ENCODE results near the gene WDR75. TPM values are rescaled to one million over a fixed set of nuclear protein-coding genes. Genes with fewer than 3 reads are reported as not detected.

Gene WDR75
- polyA plus RNA-seq, 4 donors = 11.6 to 37.5 (median 15.6) TPM

DNA sequence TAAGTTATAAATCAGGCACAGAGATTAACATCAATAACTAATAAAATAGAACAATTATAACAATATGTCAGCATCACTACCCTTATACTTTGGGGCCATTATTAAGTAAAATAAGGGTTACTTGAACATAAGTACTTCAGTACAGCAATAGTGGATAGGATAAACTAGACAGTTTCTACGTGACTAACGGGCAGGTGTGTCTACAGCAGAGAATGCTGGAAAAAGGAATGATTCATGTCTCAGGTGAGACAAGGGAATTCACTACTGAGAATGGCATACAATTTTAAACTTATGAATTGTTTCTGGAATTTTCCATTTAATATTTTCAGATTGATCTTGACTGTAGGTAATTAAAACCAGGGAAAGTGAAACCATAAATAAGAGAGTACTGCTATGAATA, 5.5 kb downstream of the WDR75 start:
- no peak overlapping the region for H3K27ac ChIP-seq (ENCODE audit: low read depth in 1 of 3, low read length in 2 of 3)
- H3K9me3 ChIP-seq (ENCODE audit: control insufficient read depth in 2 of 2, insufficient read depth in 1 of 2, low read depth in 1 of 2, low read length in 1 of 2) = no peaks in the 10 kb centered on the region
- H3K36me3 ChIP-seq (ENCODE audit: control insufficient read depth in 3 of 3, insufficient read depth in 2 of 3, low read depth in 1 of 3, low read length in 3 of 3) = peaks cover 2 to 4% (median 4%) of the 10 kb centered on the region in 3 donors
- no peak overlapping the region for H3K4me3 ChIP-seq (ENCODE audit: low read depth in 1 of 3, low read length in 3 of 3)
- no peaks in the 10 kb centered on the region for H3K27me3 ChIP-seq (ENCODE audit: control insufficient read depth in 3 of 3, insufficient read depth in 3 of 3, low read length in 3 of 3)
- peaks cover 2 to 16% (median 9%) of the 10 kb centered on the region in 3 donors for H3K4me1 ChIP-seq (ENCODE audit: control insufficient read depth in 3 of 3, insufficient read depth in 2 of 3, low read depth in 1 of 3, low read length in 2 of 3)
- FAIRE-seq = no peak
- DNase-seq = no peak
- WGBS, 3 donors = 75 to 80% (median 80%) methylated on average over 2 of the region's 2 CpGs

GRCh38 chr2:189454009-189454408, 12.7 kb downstream of the WDR75 start:
- FAIRE-seq (no peak), DNase-seq (no peak)
- no peaks in the 10 kb centered on the region for H3K9me3 ChIP-seq (ENCODE audit: control insufficient read depth in 2 of 2, insufficient read depth in 1 of 2, low read depth in 1 of 2, low read length in 1 of 2)
- no peaks in the 10 kb centered on the region for H3K4me1 ChIP-seq (ENCODE audit: control insufficient read depth in 3 of 3, insufficient read depth in 2 of 3, low read depth in 1 of 3, low read length in 2 of 3)
- no peak overlapping the region for H3K27ac ChIP-seq (ENCODE audit: low read depth in 1 of 3, low read length in 2 of 3)
- 68 to 88% (median 78%) methylated on average over 2 of the region's 2 CpGs for WGBS, 3 donors
- no peak overlapping the region for H3K4me3 ChIP-seq (ENCODE audit: low read depth in 1 of 3, low read length in 3 of 3)
- H3K36me3 ChIP-seq (ENCODE audit: control insufficient read depth in 3 of 3, insufficient read depth in 2 of 3, low read depth in 1 of 3, low read length in 3 of 3) = peaks cover 5 to 26% (median 10%) of the 10 kb centered on the region in 3 donors
- H3K27me3 ChIP-seq (ENCODE audit: control insufficient read depth in 3 of 3, insufficient read depth in 3 of 3, low read length in 3 of 3) = no peaks in the 10 kb centered on the region

GRCh38 chr2:189465076-189465475, 23.8 kb downstream of the WDR75 start:
- 70 to 78% (median 71%) methylated on average over 1 of the region's 1 CpG for whole genome bisulfite sequencing, 3 donors
- Histone ChIP-seq H3K27ac (ENCODE audit: low read depth in 1 of 3, low read length in 2 of 3) (no peak overlapping the region), H3K4me3 (ENCODE audit: low read depth in 1 of 3, low read length in 3 of 3) (no peak overlapping the region), H3K9me3 (ENCODE audit: control insufficient read depth in 2 of 2, insufficient read depth in 1 of 2, low read depth in 1 of 2, low read length in 1 of 2) (no peaks in the 10 kb centered on the region), H3K27me3 (ENCODE audit: control insufficient read depth in 3 of 3, insufficient read depth in 3 of 3, low read length in 3 of 3) (no peaks in the 10 kb centered on the region), H3K36me3 (ENCODE audit: control insufficient read depth in 3 of 3, insufficient read depth in 2 of 3, low read depth in 1 of 3, low read length in 3 of 3) (peaks cover 12 to 21% (median 15%) of the 10 kb centered on the region in 3 donors), H3K4me1 (ENCODE audit: control insufficient read depth in 3 of 3, insufficient read depth in 2 of 3, low read depth in 1 of 3, low read length in 2 of 3) (peaks cover 0 to 14% (median 2%) of the 10 kb centered on the region in 3 donors)
- FAIRE-seq = no peak
- no peak for DNase-seq

- H3K4me1 ChIP-seq (ENCODE audit: control insufficient read depth in 3 of 3, insufficient read depth in 2 of 3, low read depth in 1 of 3, low read length in 2 of 3) = peaks cover 0 to 14% (median 2%) of the 10 kb centered on the region in 3 donors
- peak overlapping the region in 1 of 3 donors; percentile 11 for H3K27ac ChIP-seq (ENCODE audit: low read depth in 1 of 3, low read length in 2 of 3)
- H3K36me3 ChIP-seq (ENCODE audit: control insufficient read depth in 3 of 3, insufficient read depth in 2 of 3, low read depth in 1 of 3, low read length in 3 of 3) = peaks cover 9 to 21% (median 12%) of the 10 kb centered on the region in 3 donors
- DNase-seq (peak; percentile 23 to 77), FAIRE-seq (peak; percentile 5)
- H3K9me3 ChIP-seq (ENCODE audit: control insufficient read depth in 2 of 2, insufficient read depth in 1 of 2, low read depth in 1 of 2, low read length in 1 of 2) = no peaks in the 10 kb centered on the region
- H3K27me3 ChIP-seq (ENCODE audit: control insufficient read depth in 3 of 3, insufficient read depth in 3 of 3, low read length in 3 of 3) = no peaks in the 10 kb centered on the region
- H3K4me3 ChIP-seq (ENCODE audit: low read depth in 1 of 3, low read length in 3 of 3) = no peak overlapping the region
- WGBS, 3 donors = 16 to 55% (median 37%) methylated on average over 3 of the region's 3 CpGs
These were observed 24.2 kb downstream of the WDR75 start for GRCh38 chr2:189465478-189465877.

DNA sequence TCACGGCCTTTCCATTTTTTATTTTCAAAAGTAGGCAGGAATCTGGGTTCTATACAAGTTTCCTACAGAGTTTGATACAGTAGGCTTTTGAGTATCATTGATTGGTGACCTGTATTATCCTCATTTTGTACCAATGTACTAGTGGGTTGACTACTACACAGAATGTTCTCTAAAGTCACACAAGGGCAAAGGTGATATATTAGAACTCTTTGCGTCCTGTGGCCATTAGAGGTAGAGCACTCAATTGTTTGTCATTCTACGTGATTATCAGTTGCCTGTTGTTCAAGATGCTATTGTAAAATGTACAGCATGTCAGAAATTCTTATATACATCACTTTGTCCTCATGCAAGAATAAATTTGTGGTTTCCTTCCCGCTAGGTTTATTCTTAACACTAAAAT, 24.8 kb downstream of the WDR75 start:
- 39 to 66% (median 52%) methylated on average over 4 of the region's 4 CpGs for WGBS, 3 donors
- Histone ChIP-seq H3K27ac (ENCODE audit: low read depth in 1 of 3, low read length in 2 of 3) (peak overlapping the region in 1 of 3 donors; percentile 11), H3K4me3 (ENCODE audit: low read depth in 1 of 3, low read length in 3 of 3) (no peak overlapping the region), H3K27me3 (ENCODE audit: control insufficient read depth in 3 of 3, insufficient read depth in 3 of 3, low read length in 3 of 3) (no peaks in the 10 kb centered on the region), H3K9me3 (ENCODE audit: control insufficient read depth in 2 of 2, insufficient read depth in 1 of 2, low read depth in 1 of 2, low read length in 1 of 2) (no peaks in the 10 kb centered on the region), H3K36me3 (ENCODE audit: control insufficient read depth in 3 of 3, insufficient read depth in 2 of 3, low read depth in 1 of 3, low read length in 3 of 3) (peaks cover 7 to 21% (median 10%) of the 10 kb centered on the region in 3 donors), H3K4me1 (ENCODE audit: control insufficient read depth in 3 of 3, insufficient read depth in 2 of 3, low read depth in 1 of 3, low read length in 2 of 3) (peaks cover 0 to 14% (median 2%) of the 10 kb centered on the region in 3 donors)
- DNase-seq (peak in 1 of 2 donors; percentile 24), FAIRE-seq (no peak)

GRCh38 chr2:189466656-189467055, 25.4 kb downstream of the WDR75 start:
- no peaks in the 10 kb centered on the region for H3K27me3 ChIP-seq (ENCODE audit: control insufficient read depth in 3 of 3, insufficient read depth in 3 of 3, low read length in 3 of 3)
- no peak overlapping the region for H3K27ac ChIP-seq (ENCODE audit: low read depth in 1 of 3, low read length in 2 of 3)
- DNase-seq (peak; percentile 43 to 45), FAIRE-seq (no peak)
- peaks cover 7 to 21% (median 10%) of the 10 kb centered on the region in 3 donors for H3K36me3 ChIP-seq (ENCODE audit: control insufficient read depth in 3 of 3, insufficient read depth in 2 of 3, low read depth in 1 of 3, low read length in 3 of 3)
- H3K4me3 ChIP-seq (ENCODE audit: low read depth in 1 of 3, low read length in 3 of 3) = no peak overlapping the region
- H3K4me1 ChIP-seq (ENCODE audit: control insufficient read depth in 3 of 3, insufficient read depth in 2 of 3, low read depth in 1 of 3, low read length in 2 of 3) = peaks cover 0 to 14% (median 2%) of the 10 kb centered on the region in 3 donors
- no peaks in the 10 kb centered on the region for H3K9me3 ChIP-seq (ENCODE audit: control insufficient read depth in 2 of 2, insufficient read depth in 1 of 2, low read depth in 1 of 2, low read length in 1 of 2)

DNA sequence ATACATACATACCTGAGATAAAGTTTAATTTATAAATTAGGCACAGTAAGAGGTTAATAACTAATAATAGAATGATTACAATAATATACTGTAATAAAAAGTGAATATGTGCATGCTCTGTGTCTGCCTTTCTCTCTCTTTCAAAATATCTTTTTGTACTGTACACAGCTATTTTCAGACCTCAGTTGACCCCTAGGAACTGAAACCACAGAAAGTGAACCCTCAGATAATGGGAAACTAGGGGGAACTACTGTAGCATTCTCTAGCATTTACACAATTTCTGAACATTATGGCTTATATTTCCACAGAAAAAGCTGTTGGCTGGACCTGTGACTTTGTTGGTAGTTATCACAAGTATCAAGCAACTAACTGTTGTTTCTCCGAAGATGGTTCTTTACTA, 25.9 kb downstream of the WDR75 start:
- FAIRE-seq (no peak), DNase-seq (no peak)
- Histone ChIP-seq H3K9me3 (ENCODE audit: control insufficient read depth in 2 of 2, insufficient read depth in 1 of 2, low read depth in 1 of 2, low read length in 1 of 2) (no peaks in the 10 kb centered on the region), H3K27ac (ENCODE audit: low read depth in 1 of 3, low read length in 2 of 3) (no peak overlapping the region), H3K36me3 (ENCODE audit: control insufficient read depth in 3 of 3, insufficient read depth in 2 of 3, low read depth in 1 of 3, low read length in 3 of 3) (peaks cover 7 to 23% (median 10%) of the 10 kb centered on the region in 3 donors), H3K4me3 (ENCODE audit: low read depth in 1 of 3, low read length in 3 of 3) (no peak overlapping the region), H3K27me3 (ENCODE audit: control insufficient read depth in 3 of 3, insufficient read depth in 3 of 3, low read length in 3 of 3) (no peaks in the 10 kb centered on the region), H3K4me1 (ENCODE audit: control insufficient read depth in 3 of 3, insufficient read depth in 2 of 3, low read depth in 1 of 3, low read length in 2 of 3) (peaks cover 0 to 14% (median 2%) of the 10 kb centered on the region in 3 donors)
- 91 to 95% (median 91%) methylated on average over 1 of the region's 1 CpG for WGBS, 3 donors

GRCh38 chr2:189467593-189467992, 26.3 kb downstream of the WDR75 start:
- H3K27ac ChIP-seq (ENCODE audit: low read depth in 1 of 3, low read length in 2 of 3) = no peak overlapping the region
- FAIRE-seq (no peak), DNase-seq (no peak)
- H3K4me1 ChIP-seq (ENCODE audit: control insufficient read depth in 3 of 3, insufficient read depth in 2 of 3, low read depth in 1 of 3, low read length in 2 of 3) = peaks cover 0 to 14% (median 2%) of the 10 kb centered on the region in 3 donors
- H3K27me3 ChIP-seq (ENCODE audit: control insufficient read depth in 3 of 3, insufficient read depth in 3 of 3, low read length in 3 of 3) = no peaks in the 10 kb centered on the region
- peaks cover 7 to 22% (median 8%) of the 10 kb centered on the region in 3 donors for H3K36me3 ChIP-seq (ENCODE audit: control insufficient read depth in 3 of 3, insufficient read depth in 2 of 3, low read depth in 1 of 3, low read length in 3 of 3)
- 83 to 89% (median 86%) methylated on average over 4 of the region's 4 CpGs for WGBS, 3 donors
- no peaks in the 10 kb centered on the region for H3K9me3 ChIP-seq (ENCODE audit: control insufficient read depth in 2 of 2, insufficient read depth in 1 of 2, low read depth in 1 of 2, low read length in 1 of 2)
- H3K4me3 ChIP-seq (ENCODE audit: low read depth in 1 of 3, low read length in 3 of 3) = no peak overlapping the region

- no peaks in the 10 kb centered on the region for H3K4me1 ChIP-seq (ENCODE audit: control insufficient read depth in 3 of 3, insufficient read depth in 2 of 3, low read depth in 1 of 3, low read length in 2 of 3)
- DNase-seq = no peak
- no peak for FAIRE-seq
- H3K27me3 ChIP-seq (ENCODE audit: control insufficient read depth in 3 of 3, insufficient read depth in 3 of 3, low read length in 3 of 3) = no peaks in the 10 kb centered on the region
- no peak overlapping the region for H3K4me3 ChIP-seq (ENCODE audit: low read depth in 1 of 3, low read length in 3 of 3)
- 88 to 90% (median 90%) methylated on average over 4 of the region's 4 CpGs for WGBS, 3 donors
- no peak overlapping the region for H3K27ac ChIP-seq (ENCODE audit: low read depth in 1 of 3, low read length in 2 of 3)
- peaks cover 7 to 12% (median 9%) of the 10 kb centered on the region in 3 donors for H3K36me3 ChIP-seq (ENCODE audit: control insufficient read depth in 3 of 3, insufficient read depth in 2 of 3, low read depth in 1 of 3, low read length in 3 of 3)
- H3K9me3 ChIP-seq (ENCODE audit: control insufficient read depth in 2 of 2, insufficient read depth in 1 of 2, low read depth in 1 of 2, low read length in 1 of 2) = no peaks in the 10 kb centered on the region
These were observed 33.3 kb downstream of the WDR75 start for GRCh38 chr2:189474526-189474925.
